Measurements from ENCODE around the gene TMEM255B. TPM values are rescaled to one million over a fixed set of nuclear protein-coding genes. Genes with fewer than 3 reads are reported as not detected.

The TMEM255B gene
- polyA plus RNA-seq, 3 donors, result 5.1 to 7.5 (median 5.9) TPM

DNA sequence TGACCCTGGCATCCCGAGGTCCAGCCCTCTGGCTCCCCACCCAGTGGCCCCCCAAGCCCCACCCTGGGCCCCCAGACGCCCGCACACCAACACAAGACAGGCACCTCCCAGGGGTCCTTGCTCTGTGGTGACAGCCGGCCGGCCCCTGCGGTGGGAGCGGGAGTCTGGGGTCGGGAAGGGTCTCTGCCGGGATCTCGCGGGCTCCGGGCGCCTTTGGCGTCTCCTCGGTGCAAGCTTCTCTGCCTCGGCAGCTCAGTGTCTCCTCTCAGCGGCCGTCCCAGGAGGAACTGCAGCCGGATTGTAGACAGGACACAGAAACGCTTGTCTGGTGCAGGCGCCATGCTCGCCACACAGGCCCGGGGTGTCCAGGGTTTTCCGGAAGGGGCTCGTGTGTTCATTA lies 43.7 kb downstream of the TMEM255B start:
- no peak overlapping the region for H3K4me2 ChIP-seq (replicated peaks; ENCODE audit: extremely low read depth, low read length, poor library complexity, severe bottlenecking)
- TF ChIP-seq, protein P1, sequence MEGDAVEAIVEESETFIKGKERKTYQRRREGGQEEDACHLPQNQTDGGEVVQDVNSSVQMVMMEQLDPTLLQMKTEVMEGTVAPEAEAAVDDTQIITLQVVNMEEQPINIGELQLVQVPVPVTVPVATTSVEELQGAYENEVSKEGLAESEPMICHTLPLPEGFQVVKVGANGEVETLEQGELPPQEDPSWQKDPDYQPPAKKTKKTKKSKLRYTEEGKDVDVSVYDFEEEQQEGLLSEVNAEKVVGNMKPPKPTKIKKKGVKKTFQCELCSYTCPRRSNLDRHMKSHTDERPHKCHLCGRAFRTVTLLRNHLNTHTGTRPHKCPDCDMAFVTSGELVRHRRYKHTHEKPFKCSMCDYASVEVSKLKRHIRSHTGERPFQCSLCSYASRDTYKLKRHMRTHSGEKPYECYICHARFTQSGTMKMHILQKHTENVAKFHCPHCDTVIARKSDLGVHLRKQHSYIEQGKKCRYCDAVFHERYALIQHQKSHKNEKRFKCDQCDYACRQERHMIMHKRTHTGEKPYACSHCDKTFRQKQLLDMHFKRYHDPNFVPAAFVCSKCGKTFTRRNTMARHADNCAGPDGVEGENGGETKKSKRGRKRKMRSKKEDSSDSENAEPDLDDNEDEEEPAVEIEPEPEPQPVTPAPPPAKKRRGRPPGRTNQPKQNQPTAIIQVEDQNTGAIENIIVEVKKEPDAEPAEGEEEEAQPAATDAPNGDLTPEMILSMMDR (IDR thresholded peaks at IDR 0.05), result no peak
- no peaks in the 10 kb centered on the region for H3K27me3 ChIP-seq (ENCODE audit: control insufficient read depth in 2 of 2, insufficient read depth in 2 of 2, low read length in 2 of 2)
- no peaks in the 10 kb centered on the region for H3K79me2 ChIP-seq (ENCODE audit: insufficient read depth, low read length)
- H3K4me3 Mint-ChIP-seq, result no peak overlapping the region
- no peak overlapping the region for H2AFZ ChIP-seq (ENCODE audit: insufficient read depth, low read depth, low read length, poor library complexity, severe bottlenecking)
- no peak overlapping the region for H3K4me3 ChIP-seq (replicated peaks in 1 of 3; ENCODE audit: low read depth in 2 of 3, low read length in 3 of 3)
- H3K4me1 Mint-ChIP-seq, result no peaks in the 10 kb centered on the region
- H3K27ac ChIP-seq (ENCODE audit: low read depth in 1 of 2, low read length in 2 of 2), result no peak overlapping the region
- H3K9me3 Mint-ChIP-seq, result peaks cover 14 to 33% (median 23%) of the 10 kb centered on the region in 7 donors
- H3K36me3 Mint-ChIP-seq, result no peaks in the 10 kb centered on the region
- H3K4me1 ChIP-seq (ENCODE audit: control insufficient read depth in 1 of 2, insufficient read depth in 2 of 2, low read length in 2 of 2), result no peaks in the 10 kb centered on the region
- H3K9me3 ChIP-seq (replicated peaks in 1 of 2; ENCODE audit: control insufficient read depth in 1 of 2, insufficient read depth in 1 of 2, low read length in 2 of 2), result peaks cover 13 to 30% of the 10 kb centered on the region in 2 donors
- no peak overlapping the region for H3K27ac Mint-ChIP-seq
- no peak overlapping the region for H3K9ac ChIP-seq (ENCODE audit: insufficient read depth, low read length, poor library complexity, severe bottlenecking)
- DNase-seq, result no peak
- H4K20me1 ChIP-seq (ENCODE audit: insufficient read depth, low read length), result no peaks in the 10 kb centered on the region
- H3K27me3 Mint-ChIP-seq (ENCODE audit: low read depth in 3 of 3), result peaks cover 0 to 6% (median 0%) of the 10 kb centered on the region in 3 donors
- H3K36me3 ChIP-seq (replicated peaks in 1 of 2; ENCODE audit: control insufficient read depth in 1 of 2, insufficient read depth in 2 of 2, low read length in 2 of 2), result no peaks in the 10 kb centered on the region
- 45% methylated on average over 18 of the region's 25 CpGs for WGBS (ENCODE audit: insufficient coverage)
- intact Hi-C loops (cut with micrococcal nuclease), result no loop called here

DNA sequence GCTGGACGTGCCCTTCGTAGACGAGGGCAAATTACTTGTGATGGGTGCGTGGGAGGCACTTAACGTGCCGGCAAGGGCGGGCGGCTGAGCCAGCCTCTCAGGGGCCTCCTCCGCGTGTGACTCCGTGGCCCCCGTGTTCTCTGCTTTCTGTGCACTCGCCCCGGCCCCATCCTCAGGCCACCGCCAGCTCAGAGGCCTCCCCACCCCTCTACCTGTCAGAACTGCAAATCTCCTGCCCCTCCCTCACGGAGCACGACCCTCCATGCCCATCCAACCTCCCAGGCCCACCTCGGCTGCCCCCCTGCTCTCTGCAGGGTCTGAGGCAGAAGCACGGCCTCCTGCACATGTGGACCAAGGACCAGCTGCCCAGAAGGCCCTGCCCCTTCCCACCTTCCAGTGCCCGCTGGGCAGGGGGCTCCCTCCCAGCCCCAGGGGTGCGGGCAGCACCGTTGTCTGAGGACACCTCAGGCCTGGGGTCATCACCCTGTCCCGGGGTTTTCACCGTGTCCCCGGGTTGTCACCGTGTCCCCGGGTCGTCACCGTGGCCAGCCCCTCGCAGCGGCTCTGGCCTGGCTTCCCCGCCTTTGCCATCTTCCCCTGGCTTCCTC lies 44.5 kb downstream of the TMEM255B start:
- H3K4me3 ChIP-seq (replicated peaks in 1 of 3; ENCODE audit: low read depth in 2 of 3, low read length in 3 of 3), result no peak overlapping the region
- no peaks in the 10 kb centered on the region for H4K20me1 ChIP-seq (ENCODE audit: insufficient read depth, low read length)
- WGBS (ENCODE audit: insufficient coverage), result 87% methylated on average over 30 of the region's 32 CpGs
- Mint-ChIP-seq H3K9me3 (peaks cover 21 to 41% (median 31%) of the 10 kb centered on the region in 7 donors), H3K4me3 (no peak overlapping the region), H3K27ac (no peak overlapping the region), H3K27me3 (ENCODE audit: low read depth in 3 of 3) (peaks cover 0 to 6% (median 0%) of the 10 kb centered on the region in 3 donors), H3K4me1 (no peaks in the 10 kb centered on the region), H3K36me3 (no peaks in the 10 kb centered on the region)
- no peaks in the 10 kb centered on the region for H3K27me3 ChIP-seq (ENCODE audit: control insufficient read depth in 2 of 2, insufficient read depth in 2 of 2, low read length in 2 of 2)
- H3K4me1 ChIP-seq (ENCODE audit: control insufficient read depth in 1 of 2, insufficient read depth in 2 of 2, low read length in 2 of 2), result no peaks in the 10 kb centered on the region
- H3K9ac ChIP-seq (ENCODE audit: insufficient read depth, low read length, poor library complexity, severe bottlenecking), result no peak overlapping the region
- no peaks in the 10 kb centered on the region for H3K36me3 ChIP-seq (replicated peaks in 1 of 2; ENCODE audit: control insufficient read depth in 1 of 2, insufficient read depth in 2 of 2, low read length in 2 of 2)
- intact Hi-C loops (cut with micrococcal nuclease), result no loop called here
- no peaks in the 10 kb centered on the region for H3K79me2 ChIP-seq (ENCODE audit: insufficient read depth, low read length)
- H2AFZ ChIP-seq (ENCODE audit: insufficient read depth, low read depth, low read length, poor library complexity, severe bottlenecking), result no peak overlapping the region
- DNase-seq, result no peak
- H3K4me2 ChIP-seq (replicated peaks; ENCODE audit: extremely low read depth, low read length, poor library complexity, severe bottlenecking), result no peak overlapping the region
- peaks cover 20 to 38% of the 10 kb centered on the region in 2 donors for H3K9me3 ChIP-seq (replicated peaks in 1 of 2; ENCODE audit: control insufficient read depth in 1 of 2, insufficient read depth in 1 of 2, low read length in 2 of 2)
- no peak overlapping the region for H3K27ac ChIP-seq (ENCODE audit: low read depth in 1 of 2, low read length in 2 of 2)
- TF ChIP-seq, protein P1 (IDR thresholded peaks at IDR 0.05), result no peak

Data from CD14-positive monocyte (primary cell).